ENCODE results near the gene PTTG1IP2.

- TF ChIP-seq, protein P1, sequence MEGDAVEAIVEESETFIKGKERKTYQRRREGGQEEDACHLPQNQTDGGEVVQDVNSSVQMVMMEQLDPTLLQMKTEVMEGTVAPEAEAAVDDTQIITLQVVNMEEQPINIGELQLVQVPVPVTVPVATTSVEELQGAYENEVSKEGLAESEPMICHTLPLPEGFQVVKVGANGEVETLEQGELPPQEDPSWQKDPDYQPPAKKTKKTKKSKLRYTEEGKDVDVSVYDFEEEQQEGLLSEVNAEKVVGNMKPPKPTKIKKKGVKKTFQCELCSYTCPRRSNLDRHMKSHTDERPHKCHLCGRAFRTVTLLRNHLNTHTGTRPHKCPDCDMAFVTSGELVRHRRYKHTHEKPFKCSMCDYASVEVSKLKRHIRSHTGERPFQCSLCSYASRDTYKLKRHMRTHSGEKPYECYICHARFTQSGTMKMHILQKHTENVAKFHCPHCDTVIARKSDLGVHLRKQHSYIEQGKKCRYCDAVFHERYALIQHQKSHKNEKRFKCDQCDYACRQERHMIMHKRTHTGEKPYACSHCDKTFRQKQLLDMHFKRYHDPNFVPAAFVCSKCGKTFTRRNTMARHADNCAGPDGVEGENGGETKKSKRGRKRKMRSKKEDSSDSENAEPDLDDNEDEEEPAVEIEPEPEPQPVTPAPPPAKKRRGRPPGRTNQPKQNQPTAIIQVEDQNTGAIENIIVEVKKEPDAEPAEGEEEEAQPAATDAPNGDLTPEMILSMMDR (IDR thresholded peaks at IDR 0.05) = no peak
- TF ChIP-seq POLR2A (IDR thresholded peaks at IDR 0.05) = no peak
Measured at GRCh38 chr7:90473814-90474213, 4.4 kb downstream of the PTTG1IP2 start.

All from thyroid gland (tissue), 4 donors.